H1 (cell line): ENCODE measurements around the gene TMEM164. TPM values are rescaled to one million over a fixed set of nuclear protein-coding genes. Genes with fewer than 3 reads are reported as not detected.

Source experiments
- CTCF ChIA-PET: fragments of 300-600 bp; sonication (Branson Sonifier 250); formaldehyde crosslinking; loops from one replicate; lab custom pipeline; 2021; ENCODE audit not compliant: partially characterized antibody; lab: Charles Lee
- POLR2A ChIA-PET: fragments of 300-600 bp; sonication (Branson Sonifier 250); formaldehyde crosslinking; loops from one replicate; lab custom pipeline; 2021; ENCODE audit warnings: inconsistent platforms; ENCODE audit not compliant: partially characterized antibody; lab: Charles Lee
- DNase-seq, 2 experiments: peaks; one replicate each; pipeline versions ENCODE4 v3.0.0 to v3.0.0-alpha.2; 2010 to 2022; ENCODE audit warnings: low spot score in 2 of 2, low read depth in 1 of 2, mixed read lengths in 1 of 2
- FAIRE-seq: peaks from 2 replicates; lab custom pipeline; 2011; peaks lifted over from hg19 to GRCh38; lab: Jason Lieb, UNC
- H2AFZ ChIP-seq: 2 replicates; pipeline ENCODE4 v1.8.1; 2012; ENCODE audit warnings: low read length, inconsistent platforms
- H2AK5ac ChIP-seq: 2 replicates; pipeline ENCODE4 v1.6.1; 2013; ENCODE audit warnings: low read depth, low read length
- H2BK120ac ChIP-seq: replicated peaks from 2 replicates; pipeline ENCODE3; 2013; ENCODE audit warnings: low read depth, low read length, inconsistent platforms
- H2BK12ac ChIP-seq: 2 replicates; pipeline ENCODE4 v1.6.1; 2013; ENCODE audit warnings: low read depth, low read length
- H2BK15ac ChIP-seq: 2 replicates; pipeline ENCODE4 v1.6.1; 2013; ENCODE audit warnings: low read length
- H2BK20ac ChIP-seq: 2 replicates; pipeline ENCODE4 v1.6.1; 2013; ENCODE audit warnings: low read length
- H2BK5ac ChIP-seq: 2 replicates; pipeline ENCODE4 v1.6.1; 2013; ENCODE audit warnings: low read depth, low read length
- H3K14ac ChIP-seq: 2 replicates; pipeline ENCODE4 v1.6.1; 2013; ENCODE audit warnings: inconsistent platforms; ENCODE audit not compliant: insufficient read length
- H3K18ac ChIP-seq: 2 replicates; pipeline ENCODE4 v1.6.1; 2013; ENCODE audit warnings: low read length; ENCODE audit errors: extremely low read depth
- H3K23ac ChIP-seq: 2 replicates; pipeline ENCODE4 v1.6.1; 2013; ENCODE audit warnings: inconsistent platforms; ENCODE audit not compliant: insufficient read length
- H3K23me2 ChIP-seq: 2 replicates; pipeline ENCODE4 v1.6.1; 2013; ENCODE audit warnings: low read depth, low read length
- H3K27ac ChIP-seq: 2 replicates; pipeline ENCODE4 v1.6.1; 2011; ENCODE audit warnings: low read depth, low read length, inconsistent platforms
- H3K27me3 ChIP-seq, 4 experiments: replicated peaks in 1 of 4; 1 replicate in 1 of 4; 2 replicates in 3 of 4; pipeline versions ENCODE4 v1.6.1 to v1.8.1; 2011 to 2013; ENCODE audit warnings: low read length in 3 of 4, mild to moderate bottlenecking in 3 of 4, inconsistent platforms in 2 of 4, mixed read lengths in 2 of 4, moderate library complexity in 1 of 4; ENCODE audit not compliant: control insufficient read depth in 3 of 4, insufficient read depth in 3 of 4; ENCODE audit errors: extremely low read depth in 1 of 4
- H3K36me3 ChIP-seq, 4 experiments: 2 replicates each; pipeline versions ENCODE4 v1.6.1 to v1.8.1; 2011 to 2013; ENCODE audit warnings: mild to moderate bottlenecking in 4 of 4, low read length in 3 of 4, moderate library complexity in 2 of 4, control low read depth in 1 of 4, inconsistent platforms in 1 of 4; ENCODE audit not compliant: insufficient read depth in 4 of 4, control insufficient read depth in 2 of 4
- H3K4ac ChIP-seq: replicated peaks from 2 replicates; pipeline ENCODE3; 2013; ENCODE audit warnings: low read length, low read depth, mixed read lengths, inconsistent platforms; ENCODE audit not compliant: insufficient read length
- H3K4me1 ChIP-seq, 4 experiments: replicated peaks in 1 of 4; 1 replicate in 1 of 4; 2 replicates in 3 of 4; pipeline versions ENCODE4 v1.6.1 to v1.8.1; 2011 to 2013; ENCODE audit warnings: low read length in 3 of 4, inconsistent platforms in 2 of 4, mixed read lengths in 1 of 4; ENCODE audit not compliant: insufficient read depth in 4 of 4, control insufficient read depth in 3 of 4
- H3K4me2 ChIP-seq, 2 experiments: 2 replicates each; pipeline versions ENCODE4 v1.6.1 to v1.8.1; 2011 to 2013; ENCODE audit warnings: low read depth in 2 of 2, low read length in 2 of 2, control low read depth in 1 of 2, inconsistent platforms in 1 of 2, mild to moderate bottlenecking in 1 of 2; ENCODE audit not compliant: insufficient read depth in 1 of 2
- H3K4me3 ChIP-seq, 4 experiments: fragments of 200-600, 300-600 bp in 1 of 4; sonication (generic), shearing (Covaris generic), sonication (Bioruptor Twin) in 1 of 4; 2 replicates each; pipeline versions ENCODE4 v1.5.1 to v1.8.1; 2011 to 2016; ENCODE audit warnings: low read length in 4 of 4, low read depth in 3 of 4, control low read depth in 2 of 4, inconsistent platforms in 2 of 4, mild to moderate bottlenecking in 2 of 4, mixed read lengths in 1 of 4, moderate library complexity in 1 of 4; ENCODE audit not compliant: insufficient read depth in 2 of 4; ENCODE audit errors: extremely low read depth in 1 of 4
- H3K56ac ChIP-seq: replicated peaks from 2 replicates; pipeline ENCODE3; 2013; ENCODE audit warnings: low read depth, mild to moderate bottlenecking, mixed read lengths, low read length, inconsistent platforms; ENCODE audit not compliant: insufficient read length
- H3K79me1 ChIP-seq: 2 replicates; pipeline ENCODE4 v1.6.1; 2013; ENCODE audit warnings: low read depth, low read length, control low read depth
- H3K79me2 ChIP-seq, 2 experiments: 2 replicates each; pipeline versions ENCODE4 v1.6.1 to v1.8.1; 2012 to 2013; ENCODE audit warnings: low read length in 2 of 2, mild to moderate bottlenecking in 2 of 2, inconsistent platforms in 1 of 2; ENCODE audit not compliant: insufficient read depth in 2 of 2, control insufficient read depth in 1 of 2
- H3K9ac ChIP-seq, 4 experiments: replicated peaks in 1 of 4; 1 replicate in 1 of 4; 2 replicates in 3 of 4; pipeline versions ENCODE4 v1.6.1 to v1.8.1; 2011 to 2013; ENCODE audit warnings: low read depth in 3 of 4, low read length in 3 of 4, control low read depth in 2 of 4, mild to moderate bottlenecking in 2 of 4, moderate library complexity in 2 of 4, inconsistent platforms in 1 of 4; ENCODE audit errors: extremely low read depth in 1 of 4
- H3K9me3 ChIP-seq, 2 experiments: 2 replicates each; pipeline versions ENCODE4 v1.6.1 to v1.8.1; 2012 to 2013; ENCODE audit warnings: mild to moderate bottlenecking in 2 of 2, moderate library complexity in 2 of 2, control low read depth in 1 of 2, inconsistent platforms in 1 of 2, low read depth in 1 of 2, low read length in 1 of 2, mixed read lengths in 1 of 2; ENCODE audit not compliant: insufficient read depth in 2 of 2
- H4K20me1 ChIP-seq, 2 experiments: replicated peaks in 1 of 2; 2 replicates each; pipeline versions ENCODE3 to v1.8.1; 2011 to 2013; ENCODE audit warnings: inconsistent platforms in 2 of 2, low read length in 2 of 2, mild to moderate bottlenecking in 1 of 2; ENCODE audit not compliant: insufficient read depth in 2 of 2, control insufficient read depth in 1 of 2
- H4K5ac ChIP-seq: 2 replicates; pipeline ENCODE4 v1.6.1; 2013; ENCODE audit warnings: low read length, low read depth, mixed read lengths, inconsistent platforms; ENCODE audit not compliant: insufficient read length
- H4K8ac ChIP-seq: 2 replicates; pipeline ENCODE4 v1.8.0; 2013; ENCODE audit warnings: mild to moderate bottlenecking, moderate library complexity, low read length, inconsistent platforms; ENCODE audit not compliant: insufficient read depth; ENCODE audit errors: extremely low read depth
- H4K91ac ChIP-seq: replicated peaks from 2 replicates; pipeline ENCODE3; 2013; ENCODE audit warnings: low read length, mixed read lengths, inconsistent platforms; ENCODE audit not compliant: insufficient read length
- CBX5 ChIP-seq: fragments of 300-800, 300-1000 bp; sonication (generic); IDR thresholded peaks from 2 replicates; pipeline ENCODE4 v1.7.1; 2016; ENCODE audit warnings: antibody characterized with exemption, low read length, low read depth
- HDAC2 ChIP-seq, 2 experiments: fragments of 300-600 bp in 1 of 2; sonication (generic) in 1 of 2; IDR thresholded peaks; 2 replicates each; pipeline ENCODE4 v1.6.1; 2011 to 2012; ENCODE audit warnings: low read depth in 2 of 2, low read length in 2 of 2, mild to moderate bottlenecking in 2 of 2, moderate library complexity in 2 of 2, borderline replicate concordance in 1 of 2, inconsistent platforms in 1 of 2
- WGBS, 2 experiments: shearing (Covaris generic) in 1 of 2; methylation state at CpG; one replicate each; pipeline versions ENCODE4 v1.1.6 to v1.1.7; 2013 to 2015; ENCODE audit warnings: low lambda C conversion rate in 2 of 2, mixed read lengths in 2 of 2, inconsistent platforms in 1 of 2, low coverage in 1 of 2, missing lambda C conversion rate in 1 of 2; ENCODE audit not compliant: insufficient replicate concordance in 2 of 2, insufficient coverage in 1 of 2, insufficient read length in 1 of 2; ENCODE audit errors: extremely low coverage in 1 of 2, missing lambda C conversion rate in 1 of 2; 5-methylcytosine and 5-hydroxymethylcytosine counted together
- polyA plus RNA-seq, 7 experiments: library from polyadenylated mRNA; depleted of rRNA in 3 of 7; stranded (reverse) in 5 of 7; unstranded in 2 of 7; fragments of >200 nt in 5 of 7; fragments of 200-250 nt in 2 of 7; gene quantifications; 1 replicate in 5 of 7; 2 replicates in 1 of 7; 4 replicates in 1 of 7; pipeline versions ENCODE4 v1.2.1 to v1.2.3, GENCODE V29; 2011 to 2013; ENCODE audit warnings: missing spikeins in 2 of 7, mixed read lengths in 2 of 7
- total RNA-seq: library from RNA; stranded (reverse); fragmentation: NEBNext Ultra II Directional; extraction: Animal tissue kit (Norgen Biotek cat#: 25700); gene quantifications from 2 replicates; pipeline ENCODE4 v1.2.1, GENCODE V29; 2021

TMEM164 gene
- total and polyA plus RNA-seq, 2 of the 8 experiments (the other 6 are each of a cell fraction or from before 2014, with no cell fraction given) = 7.3 to 14.8 TPM

DNA sequence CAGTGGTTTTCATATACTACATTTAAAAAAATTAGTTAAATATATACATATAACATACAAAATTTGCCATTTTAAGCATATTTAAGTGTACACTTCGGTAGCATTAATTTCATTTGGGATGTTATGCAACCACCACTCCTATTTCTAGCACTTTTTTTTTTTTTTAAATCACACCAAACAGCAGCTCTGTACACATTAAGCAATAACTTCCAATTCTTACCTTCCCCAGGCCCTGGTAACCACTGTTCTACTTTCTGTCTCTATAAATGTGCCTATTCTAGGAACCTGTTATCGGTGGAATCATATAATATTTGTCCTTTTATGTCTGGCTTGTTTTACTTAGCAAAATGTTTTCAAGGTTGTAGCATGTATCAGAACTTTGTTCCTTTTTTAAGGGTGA is 39.1 kb downstream of the TMEM164 start:
- Histone ChIP-seq H2BK120ac (no peak overlapping the region), H2AK5ac (no peak overlapping the region), H3K79me2 (no peaks in the 10 kb centered on the region), H4K8ac (no peak overlapping the region), H2BK12ac (no peak overlapping the region), H3K56ac (no peak overlapping the region), H2BK5ac (no peak overlapping the region), H3K9me3 (no peaks in the 10 kb centered on the region), H3K18ac (no peak overlapping the region), H3K36me3 (no peaks in the 10 kb centered on the region), H3K27me3 (no peaks in the 10 kb centered on the region), H4K20me1 (peaks cover 0 to 1% of the 10 kb centered on the region in 2 experiments), H3K23ac (no peak overlapping the region), H2BK20ac (no peak overlapping the region), H3K4me2 (no peak overlapping the region), H3K4me3 (no peak overlapping the region), H3K4ac (no peak overlapping the region), H4K91ac (no peak overlapping the region), H4K5ac (no peak overlapping the region), H3K9ac (no peak overlapping the region), H3K23me2 (no peaks in the 10 kb centered on the region), H3K27ac (no peak overlapping the region), H3K14ac (no peak overlapping the region), H3K79me1 (no peaks in the 10 kb centered on the region), H3K4me1 (peaks cover 0 to 9% (median 2%) of the 10 kb centered on the region in 4 experiments; a peak in 3 of 7 replicates), H2AFZ (no peak overlapping the region), H2BK15ac (no peak overlapping the region)
- WGBS, 2 experiments = 90% methylated on average over 2 of the region's 2 CpGs; no CpG with 5 or more reads in 1 of the 2 experiments
- ChIA-PET CTCF (interaction anchor here (1.2 kb wide), 1 partner anchor 105 kb away, joined by 4 read pairs; no protein-coding TSS in a partner anchor), POLR2A (no interaction called here)
- DNase-seq (no peak), FAIRE-seq (no peak)
- TF ChIP-seq CBX5 (no peak), HDAC2 (IDR thresholded peaks at IDR 0.05; ENCODE audit: borderline replicate concordance in 1 of 2, low read depth in 2 of 2, low read length in 2 of 2) (no peak)
